Transverse colon (tissue), 4 donors: ENCODE measurements around the gene SUV39H2. TPM values are rescaled to one million over a fixed set of nuclear protein-coding genes. Genes with fewer than 3 reads are reported as not detected.

Experiments used
- DNase-seq: peaks from one replicate; pipeline ENCODE4 v3.0.0-alpha.2; 2019
- H3K27ac ChIP-seq, 4 donors: fragments of 200-600 bp; sonication (generic); 2 replicates each; pipeline ENCODE4 v1.5.1; 2016 to 2018; ENCODE audit warnings: inconsistent platforms in 4 of 4
- H3K27me3 ChIP-seq: fragments of 200-600 bp; sonication (generic); 2 replicates; pipeline ENCODE4 v1.5.1; 2017; ENCODE audit warnings: inconsistent platforms
- H3K36me3 ChIP-seq, 4 donors: fragments of 200-600 bp; sonication (generic); 2 replicates each; pipeline ENCODE4 v1.5.1; 2017 to 2019; ENCODE audit warnings: inconsistent platforms in 4 of 4
- H3K4me1 ChIP-seq, 4 donors: fragments of 200-600 bp; sonication (generic); 2 replicates each; pipeline ENCODE4 v1.5.1; 2017 to 2020; ENCODE audit warnings: inconsistent platforms in 4 of 4
- H3K4me3 ChIP-seq, 4 donors: fragments of 200-600 bp; sonication (generic); 1 replicate in 1 of 4; 2 replicates in 3 of 4; pipeline versions ENCODE4 v1.5.1 to v1.6.1; 2017 to 2019; ENCODE audit warnings: inconsistent platforms in 4 of 4
- H3K9me3 ChIP-seq, 2 donors: fragments of 200-600 bp; sonication (generic); 2 replicates each; pipeline ENCODE4 v1.5.1; 2017 to 2019; ENCODE audit warnings: inconsistent platforms in 2 of 2
- CTCF ChIP-seq, 5 experiments: fragments of 200-600 bp in 3 of 5; fragments of 450-650 bp in 2 of 5; sonication (generic) in 3 of 5; IDR thresholded peaks; 1 replicate in 2 of 5; 2 replicates in 3 of 5; pipeline ENCODE4 v1.5.1; 2016 to 2017; ENCODE audit warnings: antibody characterized with exemption in 5 of 5, inconsistent platforms in 3 of 5, mild to moderate bottlenecking in 2 of 5, moderate library complexity in 1 of 5
- EP300 ChIP-seq: sonication (generic); formaldehyde crosslinking; IDR thresholded peaks from one replicate; pipeline ENCODE4 v1.6.1; 2017; ENCODE audit warnings: antibody characterized with exemption, low read depth
- POLR2A ChIP-seq: fragments of 450-650 bp; IDR thresholded peaks from one replicate; pipeline ENCODE4 v1.6.1; 2016; ENCODE audit warnings: antibody characterized with exemption, mild to moderate bottlenecking, moderate library complexity
- POLR2AphosphoS5 ChIP-seq, 3 donors: sonication (generic); formaldehyde crosslinking; IDR thresholded peaks; one replicate each; pipeline ENCODE4 v1.6.1; 2016; ENCODE audit warnings: antibody characterized with exemption in 3 of 3
- WGBS, 2 donors: methylation state at CpG; one replicate each; pipeline ENCODE4 v1.1.5; 2018; ENCODE audit warnings: low coverage in 1 of 2; 5-methylcytosine and 5-hydroxymethylcytosine counted together
- in situ Hi-C, 4 donors: fragments of 200-750 bp; cut with MboI; loops; one replicate each; pipeline versions ENCODE4 v1.15.0 to v1.15.1; 2017; ENCODE audit warnings: low sequenced_read_pairs in 3 of 4, low pct_ligation_motif_present in 1 of 4, low pct_unique_long_range_greater_than_20kb in 1 of 4
- intact Hi-C: fragments of 100-400 bp; cut with DNase I; formaldehyde crosslinking; loops from one replicate; pipeline ENCODE4 v1.15.1; 2023; ENCODE audit warnings: low total_unique reads
- total RNA-seq, 4 donors: library from RNA; depleted of rRNA; stranded (reverse); fragments of >200 nt; gene quantifications; one replicate each; pipeline ENCODE4 v1.1.0, GENCODE V29; 2016

The SUV39H2 gene
- total RNA-seq, 4 donors from 2014 or later: 0.60 to 4.6 (median 3.0) TPM

DNA sequence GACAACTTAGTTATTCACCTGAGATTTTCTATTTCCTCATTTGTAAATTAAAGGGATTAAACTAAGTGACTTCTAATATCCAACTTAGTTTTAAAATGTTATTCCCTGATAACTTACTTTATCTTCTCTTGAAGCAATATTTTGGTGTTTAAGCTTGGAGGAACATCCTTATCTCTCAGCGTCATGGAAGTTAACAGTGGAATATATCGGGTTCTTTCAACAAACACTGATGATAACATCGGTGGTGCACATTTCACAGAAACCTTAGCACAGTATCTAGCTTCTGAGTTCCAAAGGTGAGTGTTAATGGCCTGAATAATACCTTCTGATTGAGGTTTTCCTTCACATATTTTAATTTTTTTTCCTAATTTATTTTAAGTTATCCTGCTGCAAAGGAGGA, 26.4 kb upstream of the SUV39H2 start:
- Histone ChIP-seq H3K27ac (no peak overlapping the region), H3K4me3 (no peak overlapping the region), H3K36me3 (peaks cover 0 to 27% (median 11%) of the 10 kb centered on the region in 4 donors), H3K4me1 (no peaks in the 10 kb centered on the region), H3K27me3 (no peaks in the 10 kb centered on the region), H3K9me3 (no peaks in the 10 kb centered on the region)
- 90 to 95% methylated on average over 3 of the region's 3 CpGs for WGBS, 2 donors
- in situ Hi-C loops: no loop called here
- intact Hi-C loops: no loop called here
- no peak for TF ChIP-seq POLR2A
- TF ChIP-seq POLR2AphosphoS5 (IDR thresholded peaks at IDR 0.05): no peak
- no peak for TF ChIP-seq CTCF (IDR thresholded peaks at IDR 0.05)
- TF ChIP-seq EP300: no peak
- no peak for DNase-seq

DNA sequence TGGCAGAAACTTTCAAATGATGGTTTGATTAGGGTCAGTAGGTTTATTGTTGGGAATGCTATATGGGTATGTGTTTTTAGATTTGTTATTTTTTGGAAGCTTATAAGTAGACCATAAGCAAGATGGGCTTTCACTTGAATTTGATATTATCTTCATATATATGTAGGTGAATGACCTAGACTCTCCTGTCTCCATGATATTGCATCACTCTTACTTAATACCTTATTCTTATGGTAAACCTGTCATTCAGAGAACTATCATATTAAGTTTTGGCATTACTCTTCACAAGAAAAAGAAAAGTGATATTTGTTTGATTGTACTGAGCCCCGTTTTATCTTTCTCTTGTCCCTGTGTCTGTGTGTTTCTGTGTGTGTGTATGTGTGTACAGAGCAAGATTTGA, 23.2 kb upstream of the SUV39H2 start:
- intact Hi-C loops (no loop called here), in situ Hi-C loops (no loop called here)
- H3K9me3 ChIP-seq: no peaks in the 10 kb centered on the region
- no peak overlapping the region for H3K4me3 ChIP-seq
- WGBS, 2 donors: 98 to 100% methylated on average over 1 of the region's 1 CpG
- H3K27me3 ChIP-seq: no peaks in the 10 kb centered on the region
- H3K4me1 ChIP-seq: peaks cover 0 to 6% (median 3%) of the 10 kb centered on the region in 4 donors
- H3K27ac ChIP-seq: no peak overlapping the region
- peaks cover 0 to 24% (median 10%) of the 10 kb centered on the region in 4 donors for H3K36me3 ChIP-seq
- TF ChIP-seq POLR2AphosphoS5 (IDR thresholded peaks at IDR 0.05) (no peak), POLR2A (no peak), CTCF (IDR thresholded peaks at IDR 0.05) (no peak), EP300 (no peak)
- no peak for DNase-seq

DNA sequence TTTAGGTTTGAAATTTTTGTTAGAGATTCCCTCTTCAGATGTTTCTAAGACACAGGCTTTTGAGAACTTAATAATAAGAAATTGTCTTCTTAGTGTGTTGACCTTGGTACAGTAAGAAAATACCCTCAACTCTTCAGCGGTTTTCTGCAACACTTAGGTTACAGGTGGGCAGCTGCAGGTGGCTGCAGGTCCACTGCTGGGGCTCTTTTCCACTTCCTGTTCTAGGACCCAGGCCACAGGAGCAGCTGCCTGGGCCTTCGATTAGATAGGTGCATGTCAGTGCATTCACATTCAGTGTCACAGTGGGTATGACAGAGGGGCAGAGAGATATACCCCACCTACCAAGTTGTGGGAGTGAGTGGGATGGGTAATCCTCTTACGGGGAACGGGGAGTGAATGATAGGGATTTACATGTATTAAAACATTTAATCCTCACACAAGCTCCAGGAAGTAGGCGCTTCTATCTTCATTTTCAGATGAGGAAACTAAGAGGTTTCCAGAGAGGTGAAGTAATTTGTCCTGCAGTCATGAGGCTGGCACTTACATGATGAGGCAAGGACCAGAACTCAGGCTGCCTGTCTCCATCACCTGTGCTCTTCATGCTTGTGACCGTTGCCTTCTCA, 20.2 kb upstream of the SUV39H2 start:
- no peak for TF ChIP-seq POLR2AphosphoS5 (IDR thresholded peaks at IDR 0.05)
- TF ChIP-seq CTCF (IDR thresholded peaks at IDR 0.05): no peak
- no peak for TF ChIP-seq EP300
- no peak for TF ChIP-seq POLR2A
- Histone ChIP-seq H3K36me3 (peaks cover 0 to 24% (median 4%) of the 10 kb centered on the region in 4 donors), H3K9me3 (no peaks in the 10 kb centered on the region), H3K27me3 (no peaks in the 10 kb centered on the region), H3K4me1 (peaks cover 0 to 16% (median 8%) of the 10 kb centered on the region in 4 donors), H3K4me3 (no peak overlapping the region), H3K27ac (no peak overlapping the region)
- WGBS, 2 donors: 90 to 94% methylated on average over 3 to 6 of the region's 6 CpGs
- DNase-seq: no peak
- intact Hi-C loops: no loop called here
- in situ Hi-C loops: no loop called here

DNA sequence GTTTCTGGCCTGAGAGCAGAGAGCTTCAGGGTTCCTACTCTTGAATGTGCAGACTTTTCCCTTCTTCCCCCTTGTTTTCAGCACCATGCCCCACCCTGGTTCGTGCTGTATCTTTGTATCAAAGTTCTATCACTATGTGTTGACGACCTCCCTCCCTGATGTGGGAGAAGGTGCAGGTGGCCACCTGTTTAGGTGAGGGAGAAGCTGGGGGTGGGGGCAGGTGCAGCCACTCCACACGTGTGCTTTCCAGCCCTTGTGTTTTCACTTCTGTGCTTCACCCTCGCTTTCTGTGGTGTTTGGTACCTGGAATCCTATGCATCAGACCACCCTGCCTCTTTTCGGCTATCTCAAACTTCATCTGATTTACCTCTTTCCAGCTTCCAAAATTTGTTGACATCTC, 19.6 kb upstream of the SUV39H2 start:
- TF ChIP-seq EP300 (no peak), POLR2AphosphoS5 (IDR thresholded peaks at IDR 0.05) (no peak), POLR2A (no peak), CTCF (IDR thresholded peaks at IDR 0.05) (no peak)
- 61% methylated on average over 5 of the region's 5 CpGs; no CpG with 5 or more reads in 1 of the 2 donors for WGBS, 2 donors
- Histone ChIP-seq H3K36me3 (peaks cover 0 to 24% (median 3%) of the 10 kb centered on the region in 4 donors), H3K27ac (no peak overlapping the region), H3K9me3 (no peaks in the 10 kb centered on the region), H3K4me1 (peaks cover 0 to 16% (median 8%) of the 10 kb centered on the region in 4 donors), H3K27me3 (no peaks in the 10 kb centered on the region), H3K4me3 (no peak overlapping the region)
- intact Hi-C loops (no loop called here), in situ Hi-C loops (no loop called here)
- no peak for DNase-seq
